NCI-H446 (cell line): ENCODE data around the gene PRKD2.
"Not testable (repeated sequence)": the region's sequence is repeated elsewhere in the genome, so short reads cannot be mapped to it uniquely, and the experiment has no call there.

Experiments used
- DNase-seq, 2 experiments: peaks; one replicate each; lab custom pipeline; 2025; lab: John Stamatoyannopoulos, UW

The PRKD2 gene

DNA sequence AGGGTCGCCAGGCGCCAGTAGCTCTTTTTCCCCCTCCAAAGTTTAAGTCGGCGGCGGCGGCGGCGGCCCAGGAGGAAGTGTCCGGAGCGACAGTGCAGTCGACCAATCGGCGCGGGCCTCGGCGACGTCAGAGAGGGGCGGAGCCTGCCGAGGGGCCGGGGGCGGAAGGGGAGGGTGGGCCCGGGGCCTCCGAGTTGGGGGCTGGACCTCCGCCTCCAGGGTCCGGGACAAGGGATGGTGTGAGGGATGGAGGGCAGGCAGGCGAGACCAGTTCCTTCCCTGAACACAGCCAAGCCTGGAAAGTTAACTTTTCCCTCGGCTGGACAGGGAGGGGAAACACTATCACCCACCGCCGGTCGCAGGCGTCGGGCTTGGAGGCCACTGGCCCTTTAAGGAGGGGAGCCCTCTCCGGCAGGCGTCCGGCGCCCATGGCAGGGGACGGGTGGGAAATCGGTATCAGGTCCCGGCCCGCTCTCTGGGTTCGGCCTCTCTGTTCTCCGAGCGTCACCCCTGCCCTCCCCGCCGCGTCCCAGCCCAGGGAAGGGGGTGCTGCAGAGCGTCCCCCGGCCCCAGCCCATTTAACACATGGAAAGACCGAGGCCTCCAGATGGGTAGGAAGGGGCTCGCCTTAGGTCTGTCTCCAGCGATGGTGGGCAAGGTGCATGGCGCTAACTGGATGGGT is at the start of gene PRKD2:
Gene PRKD2, minus strand, starts transcription at position 81 of the 682 bp plus-strand sequence. CDS start 744 bp downstream, outside the sequence.
- peak; percentile 37 to 84 for DNase-seq

DNA sequence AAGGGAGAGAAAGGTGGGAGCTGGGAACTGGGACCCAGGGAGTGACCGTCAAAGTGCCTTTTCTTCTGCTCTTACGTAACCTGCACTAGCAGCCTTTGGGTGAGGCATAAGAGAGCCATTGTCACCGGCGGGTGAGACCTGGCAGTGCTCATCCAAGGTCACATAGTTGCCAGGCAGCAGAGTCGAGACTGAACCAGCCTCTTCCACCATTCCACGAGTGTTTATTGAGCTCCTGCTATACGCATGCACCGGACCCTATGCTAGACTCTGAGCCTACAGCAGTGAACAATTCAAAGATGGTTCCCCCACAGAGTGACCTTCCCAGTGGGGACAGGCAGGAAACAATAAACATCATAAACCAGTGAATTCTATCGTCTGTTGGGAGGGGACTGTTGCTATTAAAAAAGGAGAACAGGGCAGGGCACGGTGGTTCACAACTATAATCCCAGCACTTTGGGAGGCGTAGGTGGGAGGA is 47.9 kb upstream of the PRKD2 start:
- no peak for DNase-seq

DNA sequence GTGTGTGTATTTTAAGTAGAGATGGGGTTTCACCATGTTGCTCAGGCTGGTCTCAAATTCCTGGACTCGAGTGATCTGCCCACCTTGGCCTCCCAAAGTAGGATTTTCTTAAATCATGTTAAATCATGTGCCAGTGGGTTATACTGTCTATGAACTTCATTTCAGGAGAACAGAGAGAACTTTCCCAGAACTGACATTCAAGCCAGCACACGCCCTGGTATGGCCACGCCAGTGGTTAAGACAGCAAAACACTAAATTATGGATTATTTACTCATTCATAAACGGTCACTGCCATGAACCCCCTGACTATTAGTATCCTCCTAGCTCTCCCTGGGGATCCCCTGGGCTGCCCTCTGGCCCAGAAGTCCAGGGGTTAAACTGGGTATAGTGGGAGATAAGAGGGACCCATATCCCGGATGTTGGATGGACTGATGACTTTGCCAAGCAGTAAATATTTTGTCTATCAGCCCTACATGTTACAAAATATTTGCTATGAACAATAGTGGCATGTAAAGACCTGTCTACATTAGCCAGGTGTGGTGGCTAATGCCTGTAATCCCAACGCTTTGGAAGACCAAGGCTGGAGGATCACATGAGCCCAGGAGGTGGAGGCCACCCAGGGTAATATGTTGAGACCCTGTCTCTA is 45.5 kb upstream of the PRKD2 start:
- DNase-seq = no peak

DNA sequence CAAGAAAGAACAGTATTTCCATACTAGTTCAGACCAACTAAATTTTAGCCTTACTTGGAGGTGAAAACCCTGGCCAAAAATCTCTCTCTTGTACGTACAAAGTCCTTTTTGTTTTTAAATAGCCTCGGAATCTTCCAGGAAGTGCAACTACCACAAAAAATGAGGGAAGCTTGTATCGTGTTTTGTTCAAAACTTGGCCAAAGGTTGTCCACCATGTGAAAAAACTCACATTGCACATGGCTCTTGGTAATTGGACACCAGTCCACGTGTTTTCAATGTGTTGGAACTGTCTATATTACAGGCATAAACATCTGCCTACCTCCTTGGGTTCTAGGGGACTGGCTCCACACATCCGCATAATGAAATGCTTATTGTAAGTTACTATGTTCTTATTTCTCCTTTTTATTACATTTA is 44.5 kb upstream of the PRKD2 start:
- no peak for DNase-seq

DNA sequence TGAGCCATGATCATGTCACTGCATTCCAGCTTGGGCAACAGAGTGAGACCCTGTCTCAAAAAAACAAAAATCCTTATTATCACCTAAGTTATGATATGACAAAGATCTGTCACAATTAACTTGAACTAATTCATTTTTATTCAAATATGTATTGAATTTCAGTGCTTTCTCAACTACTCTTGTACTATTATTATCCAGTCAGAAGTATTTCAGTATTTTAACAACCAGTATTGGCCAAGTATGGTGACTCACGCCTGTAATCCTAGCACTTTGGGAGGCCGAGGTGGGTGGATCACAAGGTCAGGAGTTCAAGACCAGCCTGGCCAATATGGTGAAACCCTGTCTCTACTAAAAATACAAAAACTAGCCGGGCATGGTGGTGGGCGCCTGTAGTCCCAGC is 44.0 kb upstream of the PRKD2 start:
- DNase-seq = not testable (repeated sequence)

DNA sequence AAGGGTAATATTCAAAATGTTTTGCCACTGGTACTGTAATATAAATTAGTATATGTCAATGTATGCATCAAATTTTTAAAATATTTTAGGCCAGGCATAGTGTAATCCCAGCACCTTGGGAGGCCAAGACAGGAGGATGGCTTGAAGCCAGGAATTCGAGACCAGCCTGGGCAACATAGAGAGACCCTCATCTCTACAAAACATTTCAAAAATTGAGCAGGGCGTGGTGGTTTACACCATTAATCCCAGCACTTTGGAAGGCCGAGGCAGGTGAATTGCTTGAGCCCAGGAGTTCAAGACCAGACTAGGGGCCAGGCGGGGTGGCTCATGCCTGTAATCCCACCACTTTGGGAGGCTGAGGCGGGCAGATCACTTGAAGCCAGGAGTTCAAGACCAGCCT is 43.4 kb upstream of the PRKD2 start:
- DNase-seq = no peak

DNA sequence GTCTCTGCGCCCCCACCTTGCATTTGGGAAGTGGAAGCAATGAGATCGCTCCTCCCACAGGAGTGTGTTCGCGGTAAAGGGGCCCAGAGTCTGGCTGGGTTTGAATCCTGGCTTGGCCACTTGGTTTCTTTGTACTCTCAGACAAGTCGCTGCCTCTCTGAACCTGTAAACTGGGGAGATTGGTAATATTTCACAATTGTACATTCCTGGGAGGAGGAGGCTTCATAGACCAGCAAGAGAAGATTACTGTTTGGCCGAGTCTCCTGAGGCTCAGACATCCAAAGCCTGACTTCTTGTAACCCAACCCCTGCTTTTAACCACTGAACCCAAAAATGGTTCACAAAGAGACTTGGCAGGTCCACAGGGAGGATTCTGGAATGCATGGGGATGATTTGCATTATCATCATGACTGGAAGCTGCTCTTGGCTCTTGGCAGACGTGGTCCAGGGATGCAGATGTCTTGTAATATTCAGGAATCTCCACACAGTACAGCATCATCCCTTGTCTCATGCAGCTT is 43.0 kb upstream of the PRKD2 start:
- DNase-seq = peak in 1 of 2 experiments; percentile 45

DNA sequence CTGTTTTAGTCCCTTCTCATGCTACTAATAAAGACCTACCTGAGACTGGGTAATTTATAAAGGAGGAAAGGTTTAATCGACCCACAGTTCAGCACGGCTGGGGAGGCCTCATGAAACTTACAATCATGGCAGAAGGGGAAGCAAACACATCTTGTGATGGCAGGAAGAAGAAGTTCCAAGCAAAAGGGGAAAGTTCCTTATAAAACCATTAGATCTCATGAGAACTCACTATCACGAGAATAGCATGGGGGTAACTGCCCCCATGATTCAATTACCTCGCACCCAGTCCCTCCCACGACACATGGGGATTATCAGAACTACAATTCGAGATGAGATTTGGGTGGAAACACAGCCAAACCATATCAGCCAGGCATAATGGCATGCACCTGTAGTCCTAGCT is 42.3 kb upstream of the PRKD2 start:
- DNase-seq = no peak

DNA sequence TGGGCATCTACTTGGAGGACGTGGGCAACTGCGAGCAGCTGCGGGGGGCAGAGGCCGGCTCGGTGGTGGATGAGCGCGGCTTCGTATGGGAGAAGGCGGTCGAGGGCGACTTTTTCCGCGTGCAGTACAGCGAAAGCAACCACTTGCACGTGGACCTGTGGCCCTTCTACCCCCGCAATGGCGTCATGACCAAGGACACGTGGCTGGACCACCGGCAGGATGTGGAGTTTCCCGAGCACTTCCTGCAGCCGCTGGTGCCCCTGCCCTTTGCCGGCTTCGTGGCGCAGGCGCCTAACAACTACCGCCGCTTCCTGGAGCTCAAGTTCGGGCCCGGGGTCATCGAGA is 39.6 kb upstream of the PRKD2 start:
- no peak for DNase-seq

DNA sequence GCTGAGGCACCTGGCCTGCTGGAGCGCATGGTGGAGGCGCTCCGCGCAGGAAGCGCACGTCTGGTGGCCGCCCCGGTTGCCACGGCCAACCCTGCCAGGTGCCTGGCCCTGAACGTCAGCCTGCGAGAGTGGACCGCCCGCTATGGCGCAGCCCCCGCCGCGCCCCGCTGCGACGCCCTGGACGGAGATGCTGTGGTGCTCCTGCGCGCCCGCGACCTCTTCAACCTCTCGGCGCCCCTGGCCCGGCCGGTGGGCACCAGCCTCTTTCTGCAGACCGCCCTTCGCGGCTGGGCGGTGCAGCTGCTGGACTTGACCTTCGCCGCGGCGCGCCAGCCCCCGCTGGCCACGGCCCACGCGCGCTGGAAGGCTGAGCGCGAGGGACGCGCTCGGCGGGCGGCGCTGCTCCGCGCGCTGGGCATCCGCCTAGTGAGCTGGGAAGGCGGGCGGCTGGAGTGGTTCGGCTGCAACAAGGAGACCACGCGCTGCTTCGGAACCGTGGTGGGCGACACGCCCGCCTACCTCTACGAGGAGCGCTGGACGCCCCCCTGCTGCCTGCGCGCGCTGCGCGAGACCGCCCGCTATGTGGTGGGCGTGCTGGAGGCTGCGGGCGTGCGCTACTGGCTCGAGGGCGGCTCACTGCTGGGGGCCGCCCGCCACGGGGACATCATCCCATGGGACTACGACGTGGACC is 39.1 kb upstream of the PRKD2 start:
- no peak for DNase-seq

DNA sequence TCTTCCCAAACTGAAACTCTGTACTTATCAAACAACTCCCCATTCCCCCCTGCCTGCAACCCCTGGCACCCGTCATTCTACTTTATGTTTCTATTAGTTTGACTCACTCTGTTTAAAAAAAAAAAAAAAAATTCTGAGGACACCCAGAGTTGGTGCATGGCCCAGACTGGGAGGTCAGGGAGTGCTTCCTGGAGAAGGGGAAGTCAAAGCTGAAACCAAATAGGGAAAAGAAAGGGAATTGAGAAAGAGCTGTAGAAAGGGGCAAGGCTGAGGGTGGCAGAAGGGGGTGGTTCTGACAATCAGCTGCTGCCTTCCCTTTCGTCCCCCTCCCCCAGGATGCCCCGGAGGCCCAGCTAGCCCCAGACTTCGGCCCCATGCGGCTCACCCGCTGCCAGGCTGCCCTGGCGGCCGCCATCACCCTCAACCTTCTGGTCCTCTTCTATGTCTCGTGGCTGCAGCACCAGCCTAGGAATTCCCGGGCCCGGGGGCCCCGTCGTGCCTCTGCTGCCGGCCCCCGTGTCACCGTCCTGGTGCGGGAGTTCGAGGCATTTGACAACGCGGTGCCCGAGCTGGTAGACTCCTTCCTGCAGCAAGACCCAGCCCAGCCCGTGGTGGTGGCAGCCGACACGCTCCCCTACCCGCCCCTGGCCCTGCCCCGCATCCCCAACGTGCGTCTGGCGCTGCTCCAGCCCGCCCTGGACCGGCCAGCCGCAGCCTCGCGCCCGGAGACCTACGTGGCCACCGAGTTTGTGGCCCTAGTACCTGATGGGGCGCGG is 38.4 kb upstream of the PRKD2 start:
- no peak for DNase-seq

DNA sequence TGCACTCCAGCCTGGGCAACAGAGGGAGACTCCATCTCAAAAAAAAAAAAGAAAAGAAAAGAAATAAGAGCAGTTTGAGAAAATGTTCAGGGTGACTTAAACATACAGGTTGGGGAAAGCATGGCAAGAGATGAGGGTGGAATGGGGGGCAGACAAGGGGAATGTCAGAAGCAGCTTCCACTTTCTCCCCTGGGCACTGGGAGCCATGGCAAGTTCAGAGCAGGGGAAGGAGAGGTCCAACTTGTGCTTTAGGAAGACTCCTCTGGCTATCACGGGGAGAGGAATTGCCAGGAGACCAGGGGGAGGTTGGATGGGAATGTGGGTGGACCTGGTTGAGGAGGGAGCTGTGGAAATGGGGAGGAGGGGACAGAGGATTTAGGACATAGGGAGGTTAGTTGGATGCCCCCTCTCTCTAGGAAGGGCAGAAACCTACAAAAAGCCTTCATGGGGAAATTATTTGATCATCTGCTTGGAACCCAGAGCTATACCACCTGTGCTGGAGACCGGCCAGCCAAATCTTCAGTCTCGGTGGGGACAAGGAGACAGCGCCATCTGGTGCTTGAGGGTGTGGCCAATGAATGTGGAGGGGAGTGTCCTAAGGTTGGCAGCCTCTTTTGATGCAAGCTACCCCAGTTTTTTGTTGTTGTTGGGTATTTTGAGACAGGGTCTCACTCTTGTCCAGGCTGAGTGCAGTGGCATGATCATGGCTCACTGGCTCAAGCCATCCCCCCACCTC is 36.7 kb upstream of the PRKD2 start:
- peak; percentile 24 to 51 for DNase-seq

DNA sequence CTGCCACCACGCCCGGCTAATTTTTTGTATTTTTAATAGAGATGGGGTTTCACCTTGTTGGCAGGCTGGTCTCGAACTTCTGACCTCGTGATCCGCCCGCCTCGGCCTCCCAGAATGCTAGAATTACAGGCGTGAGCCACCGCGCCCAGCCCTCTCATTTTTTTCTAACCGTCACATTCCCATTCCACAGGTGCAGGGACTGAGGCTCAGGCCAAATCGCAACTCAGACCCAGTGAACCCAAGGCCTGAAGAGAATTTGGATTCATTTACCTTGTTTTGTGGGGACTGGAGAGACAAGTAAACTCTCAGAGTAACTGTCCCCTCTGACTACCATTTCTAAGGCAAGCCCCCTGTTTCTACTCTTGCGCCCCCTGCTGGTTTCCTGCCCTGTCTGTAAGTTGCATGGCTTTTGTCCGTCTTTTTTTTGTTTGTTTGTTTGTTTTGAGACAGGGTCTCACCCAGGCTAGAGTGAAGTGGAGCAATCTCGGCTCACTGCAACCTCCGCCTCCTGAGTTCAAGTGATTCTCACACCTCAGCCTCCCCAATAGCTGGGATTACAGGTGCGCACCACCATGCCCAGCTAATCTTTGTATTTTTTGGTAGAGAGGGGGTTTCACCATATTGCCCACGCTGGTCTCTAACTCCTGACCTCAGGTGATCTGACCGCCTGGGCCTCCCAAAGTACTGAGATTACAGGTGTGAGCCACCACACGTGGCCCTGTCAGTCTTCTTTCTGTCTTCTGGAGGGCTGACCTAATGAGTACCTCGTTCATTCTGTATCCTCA is 31.6 kb upstream of the PRKD2 start:
- DNase-seq = peak; percentile 58 to 75

DNA sequence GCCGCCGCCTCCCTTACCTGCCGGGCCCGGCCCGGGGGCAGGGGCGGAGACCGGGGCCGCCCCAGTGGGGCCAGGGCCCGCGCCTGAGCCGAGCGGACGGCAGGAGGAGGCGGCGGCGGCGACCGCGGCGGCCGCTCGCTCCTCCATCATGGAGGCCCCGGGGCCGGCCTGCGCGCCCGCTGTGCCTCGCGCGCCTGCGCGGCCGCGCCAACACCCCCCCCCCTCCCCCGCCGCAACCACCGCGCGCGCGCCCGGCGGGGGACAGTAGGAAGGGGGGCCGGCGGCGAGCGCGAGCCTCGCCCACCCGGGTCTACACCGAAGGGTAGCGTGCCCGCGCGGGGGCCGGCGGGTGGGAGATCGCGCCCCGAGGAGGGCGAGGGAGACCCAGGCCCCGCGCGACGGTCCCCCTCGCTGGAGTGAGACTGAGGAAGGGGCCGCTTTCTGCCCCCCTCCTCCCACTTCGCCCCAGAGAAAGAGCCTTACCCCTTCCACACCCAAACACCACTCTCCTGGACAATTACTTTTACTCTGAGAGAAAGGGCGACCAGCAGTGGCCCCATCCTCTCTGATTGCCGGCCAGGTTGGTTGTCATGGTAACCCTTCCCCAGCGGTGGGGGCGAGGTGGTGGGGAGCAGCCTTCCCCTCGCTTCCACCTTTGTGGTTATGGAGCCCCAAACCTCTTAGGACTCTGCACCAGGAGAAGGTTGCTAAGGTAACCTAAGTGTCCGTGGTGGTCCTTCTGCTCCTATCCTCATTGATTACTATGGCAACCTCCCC is 29.6 kb upstream of the PRKD2 start, which contains the start of gene STRN4:
Gene STRN4, minus strand, starts transcription at position 170 of the 777 bp plus-strand sequence. Its CDS starts 20 bp downstream, at position 150.
- peak; percentile 38 to 73 for DNase-seq

DNA sequence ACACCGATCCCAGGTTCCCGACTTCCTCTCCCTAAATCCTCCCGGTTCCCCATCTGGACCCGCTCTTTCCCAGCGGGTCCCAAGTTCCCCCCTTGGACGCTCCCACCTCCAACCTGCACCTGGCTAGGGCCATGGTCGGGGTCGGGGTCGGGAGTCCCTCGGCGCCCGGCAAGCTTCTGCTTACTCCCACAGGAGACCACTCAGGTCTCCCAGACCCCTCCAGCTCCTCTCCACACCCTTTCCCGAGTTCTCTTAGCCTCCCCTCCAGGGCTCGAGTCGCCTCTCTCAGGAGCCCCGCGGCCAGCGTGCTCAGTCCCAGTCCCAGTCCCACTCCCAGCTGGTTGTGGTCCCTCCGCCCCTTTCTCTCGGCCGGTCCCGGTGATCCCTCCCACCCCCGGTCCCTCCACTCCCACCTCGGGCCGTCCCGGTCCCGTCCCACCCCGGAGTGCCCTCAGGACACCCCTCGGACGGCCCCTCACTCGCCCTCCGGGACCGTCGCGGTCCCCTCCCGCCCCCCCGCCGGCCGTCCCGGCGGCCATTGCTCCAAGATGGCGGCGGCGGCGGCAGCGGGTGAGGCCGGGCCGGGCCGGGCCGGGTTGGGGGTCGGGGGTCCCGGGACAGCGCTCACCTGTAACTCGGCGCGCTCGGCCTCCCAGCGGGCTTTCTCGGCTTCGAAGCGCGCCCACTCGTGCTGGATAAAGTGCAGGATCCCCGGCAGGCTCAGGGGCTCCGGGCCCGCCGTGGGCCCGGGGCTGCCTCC is 28.8 kb upstream of the PRKD2 start, which contains the start of gene FKRP:
Gene FKRP, plus strand, starts transcription at position 537 of the 760 bp plus-strand sequence. CDS start 9,394 bp downstream, outside the sequence.
- DNase-seq = peak in 1 of 2 experiments; percentile 31

DNA sequence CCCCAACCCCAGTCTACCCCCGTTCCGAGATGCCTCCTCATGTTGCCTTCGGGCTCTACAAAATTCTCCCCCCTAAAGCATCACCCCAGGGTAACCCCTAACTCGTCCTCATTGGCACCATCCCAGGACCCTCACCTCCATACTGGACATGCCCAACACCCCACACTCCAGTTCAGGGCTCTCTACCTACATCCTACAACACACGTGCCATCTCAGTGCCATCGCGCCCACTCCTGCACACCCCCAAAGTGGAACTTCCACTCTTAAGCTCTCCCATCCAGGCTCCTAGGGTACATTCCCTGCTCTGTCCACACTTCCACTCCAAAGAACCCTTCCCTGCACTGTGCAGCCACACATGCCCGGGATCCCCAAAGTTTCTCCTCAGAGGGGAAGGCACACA is 28.1 kb upstream of the PRKD2 start:
- DNase-seq = no peak

DNA sequence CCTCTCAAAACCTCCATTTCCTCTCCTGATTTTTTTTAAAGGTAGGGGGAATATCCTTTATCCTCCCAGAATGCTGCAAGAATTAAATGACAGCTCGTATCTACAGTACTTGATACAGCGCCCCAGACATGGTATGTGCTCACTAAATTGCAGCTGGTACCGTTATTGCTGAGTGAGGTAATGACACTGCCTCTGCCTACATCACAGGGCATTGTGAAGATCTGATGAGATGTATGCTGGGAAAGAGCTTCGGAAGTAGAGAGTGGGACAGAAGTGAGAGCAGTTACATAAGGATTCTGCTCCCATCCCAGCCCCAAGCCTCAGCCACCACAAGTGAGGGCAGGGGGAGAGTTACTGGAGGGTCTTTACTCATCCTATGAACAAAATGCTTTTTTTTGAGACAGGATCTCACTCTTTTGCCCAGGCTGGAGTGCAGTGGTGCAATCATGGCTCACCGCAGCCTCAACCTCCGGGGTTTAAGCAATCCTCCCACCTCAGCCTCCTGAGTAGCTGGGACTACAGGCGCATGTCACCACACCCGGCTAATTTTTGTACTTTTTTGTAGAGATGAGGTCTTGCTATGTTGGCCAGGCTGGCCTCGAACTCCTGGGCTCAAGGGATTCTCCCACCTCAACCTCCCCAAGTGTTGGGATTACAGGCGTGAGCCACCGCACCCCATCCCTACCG is 27.2 kb upstream of the PRKD2 start:
- no peak for DNase-seq

DNA sequence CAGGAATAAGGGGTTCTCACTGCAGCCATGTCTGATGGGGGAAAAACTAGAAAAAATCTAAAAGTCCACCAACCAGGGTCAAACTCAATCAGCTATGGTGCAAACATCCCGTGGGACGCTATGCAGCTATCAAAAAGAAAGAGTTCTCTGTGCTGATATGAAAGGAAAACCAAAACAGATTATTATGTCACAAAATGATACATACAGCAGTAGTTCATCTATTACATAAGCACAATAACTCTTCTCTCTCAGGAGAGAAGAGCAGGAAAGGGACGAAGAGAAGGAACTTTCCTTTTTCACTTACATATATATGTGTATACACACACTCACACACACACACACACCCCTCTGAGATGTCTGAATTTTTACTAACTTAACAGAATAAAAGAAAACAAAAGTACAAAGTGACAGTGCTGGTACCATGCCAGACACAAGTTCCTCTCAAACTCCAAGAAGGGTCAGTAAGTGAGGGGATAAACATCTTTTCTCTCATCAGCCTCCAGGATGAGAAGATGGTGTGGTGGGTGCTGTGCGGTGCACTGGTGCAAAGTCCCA is 26.1 kb upstream of the PRKD2 start:
- no peak for DNase-seq
